ENCODE results near the gene TEF.

GRCh38 chr22:41367039-41367679, 14.6 kb upstream of the TEF start:
- TF ChIP-seq CTCF (IDR thresholded peaks at IDR 0.05; ENCODE audit: low read depth, low read length, missing input control) = peak; percentile 26
- TF ChIP-seq ZBTB33 (IDR thresholded peaks at IDR 0.05) = no peak
- no peak for TF ChIP-seq ATF3 (IDR thresholded peaks at IDR 0.05)
- peak; percentile 74 for TF ChIP-seq REST (IDR thresholded peaks at IDR 0.05)
- TF ChIP-seq YY1 (IDR thresholded peaks at IDR 0.05) = peak; percentile 91
- peak; percentile 77 for TF ChIP-seq TAF1 (conservative IDR thresholded peaks at IDR 0.05)
- peak; percentile 66 for TF ChIP-seq MAX (IDR thresholded peaks at IDR 0.05)
- TF ChIP-seq GABPA (IDR thresholded peaks at IDR 0.05 in 1 of 2, conservative IDR thresholded peaks at IDR 0.05 in 1 of 2) = peak in 1 of 2 donors; percentile 64
- peak; percentile 32 to 75 for TF ChIP-seq RXRA (IDR thresholded peaks at IDR 0.05)
- TF ChIP-seq FOXA2 (IDR thresholded peaks at IDR 0.05) = no peak
- no peak for TF ChIP-seq HNF4A (conservative IDR thresholded peaks at IDR 0.05)
- peak; percentile 68 to 76 for TF ChIP-seq RAD21 (IDR thresholded peaks at IDR 0.05)
- TF ChIP-seq SP1 (IDR thresholded peaks at IDR 0.05) = peak; percentile 88
- TF ChIP-seq EGR1 (IDR thresholded peaks at IDR 0.05; ENCODE audit: low read depth in 2 of 2) = peak; percentile 95 to 98
